Measurements from ENCODE around the gene MYBBP1A.

The MYBBP1A gene

GRCh38 chr17:4534515-4534914, 20.7 kb downstream of the MYBBP1A start:
- no peak for DNase-seq

GRCh38 chr17:4533523-4534504, 21.4 kb downstream of the MYBBP1A start:
- DNase-seq: peak; percentile 53

- no peak for DNase-seq
These were observed 22.2 kb downstream of the MYBBP1A start for GRCh38 chr17:4532860-4533522.

- DNase-seq: no peak
These were observed 23.0 kb downstream of the MYBBP1A start for GRCh38 chr17:4531988-4532736.

- no peak for DNase-seq
These were observed 24.1 kb downstream of the MYBBP1A start for GRCh38 chr17:4530799-4531730.

GRCh38 chr17:4529533-4530152, 25.5 kb downstream of the MYBBP1A start:
- DNase-seq: no peak

GRCh38 chr17:4527566-4528125, 27.5 kb downstream of the MYBBP1A start:
- no peak for DNase-seq

GRCh38 chr17:4527134-4527533, 28.1 kb downstream of the MYBBP1A start:
- DNase-seq: no peak

GRCh38 chr17:4525691-4526397, 29.3 kb downstream of the MYBBP1A start:
- no peak for DNase-seq

GRCh38 chr17:4523946-4524345, 31.2 kb downstream of the MYBBP1A start:
- no peak for DNase-seq

- DNase-seq: no peak
These were observed 32.5 kb downstream of the MYBBP1A start for GRCh38 chr17:4522661-4523060.

- no peak for DNase-seq
These were observed 34.1 kb downstream of the MYBBP1A start for GRCh38 chr17:4520894-4521600.

- DNase-seq: no peak
These were observed 34.9 kb downstream of the MYBBP1A start for GRCh38 chr17:4520060-4520893.

GRCh38 chr17:4519361-4519788, 35.8 kb downstream of the MYBBP1A start:
- no peak for DNase-seq

- no peak for DNase-seq
These were observed 36.3 kb downstream of the MYBBP1A start for GRCh38 chr17:4518901-4519300.

GRCh38 chr17:4516735-4517134, 38.4 kb downstream of the MYBBP1A start:
- no peak for DNase-seq

- peak; percentile 74 for DNase-seq
These were observed 39.7 kb downstream of the MYBBP1A start for GRCh38 chr17:4515501-4515900.

GRCh38 chr17:4514779-4515178, 40.4 kb downstream of the MYBBP1A start:
- no peak for DNase-seq

- no peak for DNase-seq
These were observed 41.0 kb downstream of the MYBBP1A start for GRCh38 chr17:4514206-4514605.
